HG02610 (cell line): ENCODE measurements around the gene TEX51.

ENCODE experiments used
- ATAC-seq: cut with Tn5 transposase; IDR thresholded peaks from one replicate; pipeline ENCODE4 v1.9.1; 2021; ENCODE audit warnings: mild to moderate bottlenecking, moderate library complexity; ENCODE audit not compliant: unreplicated experiment

TEX51 gene

DNA sequence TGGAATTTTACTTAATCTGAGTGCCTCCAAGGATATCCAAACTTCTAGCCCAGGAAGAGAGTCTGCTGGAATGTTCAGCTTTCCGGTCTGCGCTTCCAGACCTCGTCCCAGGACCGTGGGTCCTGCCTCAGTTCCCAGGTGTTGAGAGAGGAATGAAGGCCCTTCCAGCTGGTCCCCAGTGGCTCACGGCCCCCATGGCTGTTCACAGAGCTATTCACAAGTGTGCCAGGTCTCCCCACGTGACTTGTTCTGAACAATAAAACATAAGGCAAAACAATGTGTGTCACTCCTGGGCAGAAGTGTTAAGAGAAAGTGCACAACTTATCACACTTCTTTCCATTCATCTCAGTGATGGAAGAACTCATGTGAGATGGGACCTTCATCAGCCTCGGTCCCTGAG is 20.1 kb upstream of the TEX51 start:
- ATAC-seq, result no peak

DNA sequence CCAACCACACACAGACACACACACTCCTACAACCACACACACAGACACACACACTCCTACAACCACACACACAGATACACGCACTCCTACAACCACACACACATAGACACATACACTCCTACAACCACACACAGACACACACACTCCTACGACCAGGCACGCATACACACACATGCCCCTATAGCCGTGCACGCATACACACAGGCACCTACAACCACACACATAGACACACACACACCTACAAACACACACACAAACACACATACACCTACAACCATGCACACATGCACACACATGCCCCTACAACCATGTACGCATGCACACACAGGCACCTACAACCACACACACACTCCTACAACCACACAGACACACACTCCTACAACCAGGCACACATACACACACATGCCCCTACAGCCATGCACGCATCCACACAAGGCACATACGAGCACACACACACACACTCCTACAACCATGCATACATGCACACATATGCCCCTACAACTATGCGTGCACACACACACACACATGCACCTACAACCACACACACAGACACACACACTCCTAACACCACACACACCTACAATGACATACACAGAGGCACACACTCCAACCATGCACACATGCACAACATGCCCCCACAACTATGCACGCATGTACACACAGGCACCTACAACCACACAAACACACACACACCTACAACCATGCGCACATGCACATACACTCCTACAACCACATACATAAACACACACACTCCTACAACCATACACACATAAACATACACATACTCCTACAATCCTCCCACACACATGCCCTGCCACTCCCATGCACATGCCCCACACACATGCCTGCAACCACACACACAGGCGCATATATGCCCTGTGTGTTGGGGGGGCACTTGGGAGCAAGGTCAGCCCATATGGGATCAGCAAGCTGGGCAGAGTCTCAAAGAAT is 19.1 kb upstream of the TEX51 start:
- ATAC-seq, result no peak

DNA sequence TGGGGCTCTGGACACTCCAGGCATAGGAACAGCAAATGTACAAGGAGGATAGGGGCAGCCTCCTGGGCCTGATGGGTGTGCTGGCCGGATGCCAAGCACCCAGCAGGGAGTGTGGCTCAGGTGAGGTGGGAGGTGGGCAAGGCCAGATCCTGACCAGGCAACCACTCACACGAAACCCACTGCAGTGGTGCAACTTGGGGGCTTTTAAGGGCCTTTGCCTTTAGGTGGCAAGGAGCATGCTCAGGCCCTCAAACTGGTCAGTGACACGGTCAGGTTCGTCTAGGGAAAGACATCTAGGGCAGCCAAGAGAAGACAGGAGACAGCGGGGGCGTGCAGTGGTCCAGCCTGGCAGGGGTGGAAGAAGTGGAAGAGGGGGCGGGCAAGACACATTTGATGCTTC is 18.4 kb upstream of the TEX51 start:
- ATAC-seq, result no peak

DNA sequence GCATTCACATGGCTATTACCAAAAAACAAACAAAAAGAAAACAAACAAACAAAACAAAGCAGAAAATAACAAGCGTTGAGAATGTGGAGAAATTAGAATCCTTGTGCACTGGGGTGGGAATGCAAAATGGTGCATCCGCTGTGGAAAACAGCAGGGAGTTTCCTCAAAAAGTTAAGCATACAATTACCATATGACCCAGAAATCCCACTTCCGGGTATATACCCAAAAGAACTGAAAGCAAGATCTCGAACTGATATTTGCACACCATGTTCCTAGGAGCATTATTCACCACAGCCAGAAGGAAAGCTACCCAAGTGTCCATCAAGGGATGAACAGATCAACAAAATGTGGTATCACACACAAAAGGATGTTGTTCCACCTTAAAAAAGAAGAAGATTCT is 17.9 kb upstream of the TEX51 start:
- no peak for ATAC-seq

DNA sequence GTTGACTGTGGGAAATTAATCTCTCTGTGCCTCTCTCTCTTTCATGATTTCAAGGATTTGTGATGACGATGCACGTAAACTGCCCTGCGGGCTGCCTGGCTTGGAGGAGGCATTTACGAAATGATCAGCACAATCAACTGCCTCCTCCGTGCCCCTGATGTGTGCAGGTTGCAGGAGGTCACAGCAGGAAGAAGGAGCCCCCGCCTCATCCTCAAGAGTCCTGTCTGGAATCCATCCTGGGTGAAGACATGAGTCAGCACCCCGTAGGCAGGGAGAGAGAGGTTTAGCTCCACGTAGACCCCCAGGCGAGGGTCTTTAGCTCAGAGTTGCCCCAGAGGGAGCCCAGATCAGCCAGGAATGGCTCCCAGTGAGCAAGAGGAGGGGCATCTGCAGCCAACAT is 17.1 kb upstream of the TEX51 start:
- no peak for ATAC-seq

DNA sequence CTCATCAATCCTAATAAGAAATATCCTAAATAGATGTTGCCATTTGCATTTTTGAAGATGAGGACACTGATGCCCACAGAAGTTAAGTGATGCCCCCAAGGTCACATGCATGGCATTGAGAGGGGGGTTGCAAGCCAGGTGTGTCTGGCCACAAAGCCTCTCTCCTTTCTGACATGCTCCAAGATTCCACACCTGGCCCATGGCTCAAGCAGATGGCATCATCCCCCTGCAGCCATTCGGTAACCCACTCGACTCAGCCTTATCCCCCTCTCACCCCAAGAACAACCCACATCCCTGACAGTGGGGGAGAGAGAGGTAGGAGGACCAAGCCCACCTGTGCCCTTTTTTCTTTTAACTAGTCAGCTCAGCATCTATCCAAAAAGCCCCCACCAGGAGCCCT is 16.5 kb upstream of the TEX51 start:
- no peak for ATAC-seq

DNA sequence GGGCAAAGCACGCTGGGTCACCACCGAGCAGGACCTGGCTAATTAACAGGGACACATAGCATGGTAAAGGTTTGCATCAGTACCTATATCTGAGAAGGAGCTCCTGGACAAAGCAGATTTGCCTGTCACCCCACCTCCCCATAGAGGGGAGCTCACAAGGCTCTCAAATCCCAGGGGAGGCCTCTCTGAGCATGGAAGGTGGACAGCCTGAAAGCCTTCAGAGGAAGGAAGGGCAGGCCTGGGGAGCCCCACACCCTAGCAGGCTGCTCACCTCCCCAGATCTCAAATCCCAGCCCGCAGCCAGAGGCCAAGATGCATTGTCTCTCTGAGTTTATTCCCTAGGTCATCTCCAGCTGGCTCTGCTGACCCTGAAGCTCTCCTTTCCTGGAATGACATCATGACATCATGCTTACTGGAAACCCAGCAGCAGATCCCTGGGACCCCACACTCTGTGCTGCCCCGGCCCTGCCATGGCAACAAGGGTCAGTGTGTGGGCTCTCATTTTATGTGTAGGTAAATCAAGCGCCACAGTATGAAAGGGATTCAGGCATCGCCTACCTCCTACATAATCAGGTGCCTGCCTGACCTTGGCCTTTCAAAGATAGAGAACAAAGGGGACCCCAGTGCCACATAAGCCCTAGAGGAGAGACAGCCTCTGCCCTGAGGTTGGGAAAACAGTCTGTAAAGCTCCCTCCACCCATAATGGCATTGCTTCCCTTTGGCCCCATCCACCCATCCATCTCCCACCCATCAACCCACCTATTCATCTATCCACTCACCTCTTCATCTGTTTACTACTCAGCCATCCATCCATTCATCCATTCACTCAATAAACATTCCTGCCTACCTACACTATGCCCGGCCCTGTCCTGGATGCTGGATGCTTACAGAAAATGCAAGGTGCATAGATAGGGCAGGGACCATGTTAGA is 15.7 kb upstream of the TEX51 start:
- no peak for ATAC-seq

DNA sequence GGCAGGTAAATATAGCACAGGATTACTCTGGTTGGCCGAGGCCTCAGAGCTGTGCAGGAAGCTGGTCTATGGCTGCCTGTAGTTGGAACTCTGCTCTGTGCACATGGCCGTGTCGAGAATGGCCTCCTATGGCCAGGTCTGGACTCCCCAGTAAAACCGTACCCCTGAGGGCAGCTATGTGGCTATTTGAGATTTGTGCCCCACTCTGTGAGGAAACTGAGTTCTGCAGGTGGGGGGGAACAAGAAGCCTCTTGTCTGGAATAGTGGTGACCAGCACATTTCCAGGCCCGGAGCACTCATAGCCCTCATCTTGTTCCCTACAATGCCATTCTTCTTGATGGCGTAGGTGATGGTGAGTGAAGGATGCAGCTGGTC is 15.0 kb upstream of the TEX51 start:
- ATAC-seq, result no peak

DNA sequence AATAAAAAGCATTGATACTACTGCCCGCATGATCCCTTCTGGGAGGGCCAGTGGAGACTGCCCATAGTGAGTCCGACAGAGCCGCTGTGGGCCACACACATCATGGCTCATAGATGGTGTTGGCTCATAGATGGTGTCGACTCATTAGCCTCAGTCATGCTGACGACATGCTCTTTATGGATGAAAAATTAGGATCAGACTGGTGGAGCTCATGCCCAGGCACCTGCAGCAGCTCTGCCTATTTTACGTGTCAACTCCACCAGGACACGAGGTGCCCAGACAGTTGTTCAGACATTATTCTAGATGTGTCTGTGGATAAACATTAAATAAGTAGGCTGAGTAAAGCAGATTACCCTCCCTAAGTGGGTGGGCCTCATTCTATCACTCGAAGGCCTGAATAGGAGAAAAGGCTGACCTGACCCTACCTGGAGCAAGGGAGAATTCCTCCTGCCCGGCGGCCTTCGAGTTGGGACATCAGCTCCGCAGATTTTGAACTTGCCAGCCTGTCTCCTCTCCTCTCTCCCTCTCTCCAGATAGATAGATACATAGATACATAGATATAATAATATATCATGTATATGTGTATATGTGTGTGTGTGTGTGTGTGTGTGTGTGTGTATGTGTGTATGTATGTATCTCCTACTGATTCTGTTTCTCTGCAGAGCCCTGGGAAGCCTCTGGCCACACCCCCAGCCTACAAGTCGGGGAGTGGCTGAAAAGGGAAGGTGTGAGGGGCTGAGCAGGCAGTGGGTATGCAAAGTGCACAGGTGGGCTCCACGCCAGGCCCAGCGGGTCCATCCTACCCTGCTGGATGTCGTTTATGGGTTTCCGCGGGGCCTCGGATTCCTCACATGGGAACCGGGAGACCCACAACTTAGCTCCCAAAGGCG is 13.6 kb upstream of the TEX51 start:
- ATAC-seq, result no peak

DNA sequence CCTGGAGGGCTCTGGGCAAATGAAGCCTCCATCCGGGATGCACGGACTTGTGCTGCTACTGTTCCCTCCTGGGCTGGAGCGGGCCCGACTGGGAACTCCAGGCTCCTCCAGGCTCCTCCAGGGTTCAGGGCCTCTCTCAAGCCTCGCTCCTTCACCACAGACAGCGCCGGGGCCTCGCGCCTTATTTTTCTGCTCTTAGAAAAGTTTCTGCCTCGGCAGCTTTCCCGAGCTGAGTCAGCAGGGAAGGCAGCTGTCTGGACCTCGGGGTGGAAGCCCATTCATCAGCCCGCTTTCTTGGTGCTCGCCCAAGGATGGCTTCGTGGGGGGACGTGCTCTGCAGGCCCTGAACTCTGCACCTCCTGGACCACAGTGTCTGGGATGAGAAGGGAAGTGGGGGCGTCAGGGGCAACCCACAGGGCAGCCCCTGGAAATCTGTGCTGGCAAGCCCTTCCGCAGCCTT is 12.9 kb upstream of the TEX51 start:
- no peak for ATAC-seq

DNA sequence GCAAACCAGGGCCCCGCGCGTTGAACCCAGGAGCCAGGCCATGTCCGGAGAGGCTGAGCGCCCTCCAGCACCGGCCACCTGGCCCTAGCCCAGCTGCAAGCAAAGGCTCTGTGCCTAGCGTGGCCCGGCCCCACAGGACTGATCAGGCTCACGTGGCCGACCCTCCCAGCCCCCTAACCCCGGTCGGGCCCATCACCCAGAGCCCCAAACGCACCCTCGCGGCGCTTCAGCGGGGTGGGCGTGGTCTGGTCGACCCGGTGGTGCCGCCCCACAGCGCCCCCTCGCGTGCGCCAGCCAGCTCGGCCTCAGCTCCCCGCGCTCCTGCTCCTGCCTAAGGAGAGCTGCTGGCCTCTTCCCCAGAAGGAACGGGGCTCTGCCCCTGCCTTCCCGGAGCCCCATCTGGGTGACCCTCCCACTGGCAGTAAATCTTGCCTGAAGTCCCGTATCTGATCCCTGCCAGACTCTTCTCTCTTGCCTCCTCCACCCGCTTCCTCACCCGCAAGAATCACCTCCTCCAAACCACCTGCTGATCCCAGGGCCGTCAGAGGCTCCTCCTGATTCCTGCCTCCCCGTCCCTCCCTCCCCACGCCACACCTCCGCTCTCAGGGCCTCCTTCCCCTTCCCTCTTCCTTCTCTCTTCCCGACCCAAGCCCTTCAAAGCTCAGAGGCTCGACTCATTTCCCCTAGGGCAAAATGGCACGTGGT is 12.3 kb upstream of the TEX51 start:
- ATAC-seq, result peak; percentile 70

DNA sequence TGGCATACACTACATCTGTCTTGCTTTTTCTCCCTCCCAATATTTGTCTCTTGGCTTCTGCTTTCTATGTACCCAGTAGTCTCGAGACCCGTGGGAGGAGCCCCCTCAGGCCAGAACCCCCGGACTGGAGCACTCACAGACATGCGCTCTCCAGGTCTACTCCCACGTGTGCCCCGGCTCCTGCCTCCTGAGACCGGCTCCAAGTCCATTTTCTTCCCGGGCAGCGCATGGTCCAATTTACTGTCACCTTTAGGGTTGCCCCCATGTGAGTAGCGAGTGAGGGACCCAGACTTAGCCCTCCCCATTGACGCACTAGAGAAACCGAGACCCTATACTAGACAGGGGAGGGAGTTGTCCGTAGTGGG is 11.8 kb upstream of the TEX51 start:
- no peak for ATAC-seq

DNA sequence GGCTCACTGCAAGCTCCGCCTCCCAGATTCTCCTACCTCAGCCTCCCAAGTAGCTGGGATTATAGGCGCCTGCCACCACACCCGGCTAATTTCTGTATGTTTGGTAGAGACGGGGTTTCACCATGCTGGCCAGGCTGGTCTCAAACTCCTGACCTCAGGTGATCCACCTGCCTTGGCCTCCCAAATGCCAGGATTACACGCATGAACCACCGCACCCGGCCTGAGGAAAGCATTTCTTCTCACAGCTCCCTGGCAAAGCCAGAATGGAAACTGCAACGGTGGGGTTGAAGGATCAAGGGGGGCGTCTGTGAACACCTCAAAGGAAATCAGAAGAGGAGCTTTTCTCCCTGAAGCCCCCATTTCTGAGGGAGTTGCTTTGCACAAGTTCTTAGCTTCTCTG is 11.2 kb upstream of the TEX51 start:
- ATAC-seq, result no peak

DNA sequence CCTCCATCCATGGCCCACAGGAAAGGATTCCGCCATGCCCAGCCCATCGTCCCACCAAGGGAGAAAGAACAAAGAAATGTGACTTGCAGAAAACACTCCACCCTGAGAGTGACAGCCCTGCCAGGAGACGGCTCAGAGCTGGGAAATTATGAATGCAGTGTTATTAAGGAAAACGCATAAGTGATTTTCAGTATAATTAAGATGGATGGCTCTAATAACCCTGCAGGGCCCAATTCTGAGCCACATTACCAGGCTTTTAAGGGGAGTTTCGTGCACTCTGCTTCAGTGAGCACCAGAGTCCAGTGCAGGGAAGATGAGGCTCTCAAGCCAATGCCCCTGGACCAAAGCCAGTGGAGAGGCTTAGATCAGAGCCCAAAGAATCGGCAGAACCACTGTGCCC is 10.6 kb upstream of the TEX51 start:
- no peak for ATAC-seq

DNA sequence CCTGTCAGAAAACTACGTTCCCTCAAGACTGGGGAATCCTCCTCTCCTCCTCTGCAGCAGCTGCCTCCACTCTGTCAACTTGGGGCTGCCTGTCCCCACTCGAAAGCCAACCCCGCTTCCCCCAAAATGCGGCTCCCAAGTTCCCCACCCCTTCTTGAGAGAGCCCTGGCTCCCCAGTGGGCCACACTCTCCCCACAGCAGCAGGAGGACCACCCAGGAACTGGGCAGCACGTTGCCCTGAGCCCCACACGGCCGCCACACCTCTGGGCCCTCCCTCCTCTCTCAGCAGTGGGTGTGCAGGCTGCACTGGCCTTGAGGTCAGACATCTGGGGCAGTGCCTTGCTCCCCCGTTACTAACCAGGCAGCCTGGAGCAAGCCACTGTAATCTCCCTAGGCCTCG is 9.6 kb upstream of the TEX51 start:
- no peak for ATAC-seq

DNA sequence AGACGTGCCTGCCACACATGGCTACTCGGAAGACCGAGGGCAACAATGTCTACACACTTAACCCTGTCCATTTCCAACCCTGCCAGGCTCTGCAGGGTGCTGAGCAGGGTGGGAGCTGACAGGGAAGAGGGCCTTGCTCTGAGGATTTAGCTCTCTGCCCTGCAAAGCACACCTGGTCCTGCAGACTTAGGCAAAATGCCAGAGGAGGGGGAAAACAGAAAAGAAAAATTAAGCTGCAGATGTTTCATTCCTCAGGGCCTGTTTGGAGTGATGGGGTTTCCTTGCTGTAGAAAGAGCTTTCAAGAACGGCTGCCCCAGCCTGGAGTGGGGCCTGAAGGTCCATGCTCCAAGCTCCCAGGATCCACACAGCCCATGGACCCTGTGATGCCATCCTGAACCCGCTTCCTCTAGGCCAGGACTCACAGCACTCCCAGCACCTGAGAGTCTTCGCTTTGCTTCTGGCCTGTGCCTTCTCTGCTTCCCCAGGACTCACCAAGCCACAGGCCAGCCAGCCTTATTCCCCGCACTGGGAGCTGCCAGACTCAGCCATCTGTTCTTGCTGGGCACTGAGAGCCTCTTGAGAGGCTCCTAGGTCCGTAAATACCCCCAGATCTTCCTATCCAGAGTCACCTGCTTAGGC is 9.1 kb upstream of the TEX51 start:
- ATAC-seq, result no peak

DNA sequence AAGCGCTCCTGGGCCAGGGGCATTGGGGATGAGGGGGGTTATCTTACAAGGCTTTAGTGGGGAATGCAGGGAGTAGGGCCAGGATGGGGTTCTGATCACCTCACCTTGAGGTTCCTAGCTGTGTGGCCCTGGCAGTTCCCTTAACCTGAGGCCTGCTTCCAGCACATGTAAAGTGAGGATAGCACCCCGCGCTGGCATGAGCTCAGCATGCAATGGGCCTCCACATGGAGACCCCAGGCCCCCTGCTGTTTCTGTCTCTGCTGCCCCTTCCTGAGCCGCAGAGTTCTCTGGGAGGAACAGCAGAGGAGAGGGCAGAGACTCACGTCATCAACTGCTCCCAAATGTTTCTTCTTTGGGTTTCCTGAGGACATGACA is 8.6 kb upstream of the TEX51 start:
- no peak for ATAC-seq

DNA sequence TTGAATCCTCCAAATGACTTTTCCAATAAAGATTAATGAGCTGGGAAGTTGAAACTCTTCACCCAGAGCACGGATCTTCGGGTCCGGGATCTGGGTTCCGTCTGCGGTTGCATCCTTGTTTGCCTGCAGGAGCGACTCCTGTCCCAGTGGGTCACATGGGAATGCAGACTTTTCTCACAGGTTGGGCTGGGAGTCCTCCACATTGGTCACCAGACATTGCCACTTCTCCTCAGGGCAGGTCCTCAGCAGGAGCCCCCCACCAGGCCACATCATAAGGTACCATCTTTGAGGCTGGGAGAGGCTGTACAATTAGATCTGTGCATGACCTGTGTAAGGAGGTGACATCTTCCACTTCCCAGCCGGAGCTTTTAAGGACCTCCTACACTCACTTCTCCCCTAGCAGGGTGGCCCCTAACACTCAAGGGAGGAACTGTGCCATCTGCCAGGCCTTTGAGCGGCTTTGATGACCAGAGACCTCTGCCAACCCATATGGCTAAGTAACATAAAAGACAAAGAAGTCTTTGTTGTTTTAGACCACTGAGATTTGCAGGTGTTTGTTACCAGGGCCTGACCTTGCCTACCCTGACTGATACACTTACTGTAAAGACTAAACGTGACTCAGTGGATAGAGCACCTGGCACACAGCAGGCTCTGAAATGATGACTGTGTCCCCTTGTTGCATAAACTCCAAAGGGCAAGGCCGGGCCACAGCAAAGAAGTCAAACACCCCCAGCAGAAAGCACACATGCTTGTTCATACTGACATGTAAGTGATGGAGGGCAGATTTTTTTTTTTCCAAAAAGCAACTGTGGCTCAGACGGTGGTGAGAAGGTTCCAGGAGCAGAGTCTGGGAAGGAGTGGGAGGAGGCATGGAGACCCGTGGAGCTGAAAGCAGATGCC is 7.9 kb upstream of the TEX51 start:
- no peak for ATAC-seq
